Cortex of kidney (tissue), 1 donor: ENCODE measurements around the gene ZNF358.
A peak's percentile ranks its signal among the peaks of the same experiment; 100 is the strongest.

Experiments
- DNase-seq: peaks from one replicate; lab custom pipeline; 2025; lab: John Stamatoyannopoulos, UW

ZNF358 gene

DNA sequence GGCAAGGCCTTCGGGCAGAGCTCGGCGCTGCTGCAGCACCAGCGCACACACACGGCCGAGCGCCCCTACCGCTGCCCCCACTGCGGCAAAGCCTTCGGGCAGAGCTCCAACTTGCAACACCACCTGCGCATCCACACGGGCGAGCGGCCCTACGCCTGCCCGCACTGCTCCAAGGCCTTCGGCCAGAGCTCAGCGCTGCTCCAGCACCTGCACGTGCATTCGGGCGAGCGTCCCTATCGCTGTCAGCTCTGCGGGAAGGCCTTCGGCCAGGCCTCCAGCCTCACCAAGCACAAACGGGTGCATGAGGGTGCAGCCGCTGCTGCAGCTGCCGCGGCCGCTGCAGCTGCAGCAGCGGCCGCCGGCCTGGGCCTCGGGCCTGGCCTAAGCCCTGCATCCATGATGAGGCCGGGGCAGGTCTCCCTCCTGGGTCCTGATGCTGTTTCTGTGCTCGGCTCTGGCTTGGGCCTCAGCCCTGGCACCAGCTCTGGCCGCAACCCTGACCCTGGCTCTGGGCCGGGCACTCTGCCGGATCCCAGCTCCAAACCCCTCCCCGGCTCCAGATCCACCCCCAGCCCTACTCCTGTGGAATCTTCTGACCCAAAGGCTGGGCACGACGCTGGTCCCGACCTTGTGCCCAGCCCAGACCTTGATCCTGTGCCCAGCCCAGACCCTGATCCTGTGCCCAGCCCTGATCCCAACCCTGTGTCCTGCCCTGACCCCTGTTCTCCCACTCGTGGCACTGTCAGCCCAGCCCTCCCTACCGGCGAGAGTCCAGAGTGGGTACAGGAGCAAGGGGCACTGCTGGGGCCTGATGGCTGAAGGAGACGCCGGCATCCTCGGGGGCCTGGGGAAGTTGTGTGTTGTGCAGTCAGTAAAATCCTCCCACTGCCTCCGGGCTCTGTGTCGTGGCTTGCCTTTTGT lies 4.5 kb downstream of the ZNF358 start:
- DNase-seq, result no peak

GRCh38 chr19:7521551-7522071 lies 5.7 kb downstream of the ZNF358 start:
- no peak for DNase-seq

GRCh38 chr19:7522072-7522922 lies 6.4 kb downstream of the ZNF358 start, which contains the start of gene MCOLN1:
TSS of gene MCOLN1 (plus strand) at chr19:7522624. CDS start at chr19:7522751, 127 bp downstream.
- DNase-seq, result peak; percentile 75

- no peak for DNase-seq
Measured at GRCh38 chr19:7522923-7523667, 7.2 kb downstream of the ZNF358 start.

- no peak for DNase-seq
Measured at GRCh38 chr19:7524523-7524922, 8.6 kb downstream of the ZNF358 start.

GRCh38 chr19:7524992-7525739 lies 9.3 kb downstream of the ZNF358 start:
- DNase-seq, result no peak

DNA sequence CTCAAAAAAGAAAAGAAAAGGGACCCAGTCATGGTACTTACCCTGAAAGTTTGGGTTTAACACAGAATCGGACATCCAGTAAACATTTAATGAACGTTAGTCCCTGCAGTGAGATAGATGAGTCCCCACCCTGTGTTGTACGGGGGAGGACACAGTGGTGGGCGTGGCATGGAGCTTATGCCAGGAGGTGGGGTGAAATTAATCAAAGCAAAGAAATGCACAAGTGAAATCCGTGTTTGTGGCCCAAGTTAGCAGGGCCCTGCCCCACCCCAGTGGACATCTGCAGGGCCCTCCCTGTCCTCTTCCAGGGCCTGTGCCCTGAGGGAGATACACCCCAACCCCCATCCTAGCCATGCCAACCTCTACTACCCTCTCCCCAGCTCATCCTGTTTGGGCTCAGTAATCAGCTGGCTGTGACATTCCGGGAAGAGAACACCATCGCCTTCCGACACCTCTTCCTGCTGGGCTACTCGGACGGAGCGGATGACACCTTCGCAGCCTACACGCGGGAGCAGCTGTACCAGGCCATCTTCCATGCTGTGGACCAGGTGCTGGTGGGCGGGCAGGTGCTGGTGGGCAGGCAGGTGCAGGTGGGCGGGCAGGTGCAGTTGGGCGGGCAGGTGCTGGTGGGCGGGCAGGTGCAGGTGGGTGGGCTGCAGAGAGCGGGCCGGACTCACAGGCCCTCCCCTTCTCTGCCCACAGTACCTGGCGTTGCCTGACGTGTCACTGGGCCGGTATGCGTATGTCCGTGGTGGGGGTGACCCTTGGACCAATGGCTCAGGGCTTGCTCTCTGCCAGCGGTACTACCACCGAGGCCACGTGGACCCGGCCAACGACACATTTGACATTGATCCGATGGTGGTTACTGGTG lies 10.4 kb downstream of the ZNF358 start:
- no peak for DNase-seq

GRCh38 chr19:7527516-7528191 lies 11.8 kb downstream of the ZNF358 start:
- DNase-seq, result no peak

GRCh38 chr19:7528192-7528519 lies 12.3 kb downstream of the ZNF358 start:
- DNase-seq, result no peak

GRCh38 chr19:7528522-7529245 lies 12.8 kb downstream of the ZNF358 start:
- DNase-seq, result no peak

DNA sequence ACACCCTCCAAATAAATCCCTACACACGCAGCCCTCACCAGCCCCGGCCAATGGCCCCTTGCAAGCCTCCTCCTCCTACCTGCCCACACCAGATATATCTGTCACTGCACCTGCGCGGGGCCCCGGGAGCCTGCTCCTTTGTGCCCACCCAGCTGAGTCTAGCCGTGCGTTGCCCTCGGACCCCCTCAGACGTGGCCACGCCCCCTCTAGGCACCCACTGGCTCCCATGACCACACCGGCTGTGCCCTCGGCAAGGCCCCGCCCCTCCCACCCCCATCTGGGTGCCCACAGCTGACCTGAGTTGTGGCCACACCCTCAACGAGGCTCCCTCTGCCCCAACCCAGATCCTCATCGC lies 13.3 kb downstream of the ZNF358 start:
- no peak for DNase-seq

DNA sequence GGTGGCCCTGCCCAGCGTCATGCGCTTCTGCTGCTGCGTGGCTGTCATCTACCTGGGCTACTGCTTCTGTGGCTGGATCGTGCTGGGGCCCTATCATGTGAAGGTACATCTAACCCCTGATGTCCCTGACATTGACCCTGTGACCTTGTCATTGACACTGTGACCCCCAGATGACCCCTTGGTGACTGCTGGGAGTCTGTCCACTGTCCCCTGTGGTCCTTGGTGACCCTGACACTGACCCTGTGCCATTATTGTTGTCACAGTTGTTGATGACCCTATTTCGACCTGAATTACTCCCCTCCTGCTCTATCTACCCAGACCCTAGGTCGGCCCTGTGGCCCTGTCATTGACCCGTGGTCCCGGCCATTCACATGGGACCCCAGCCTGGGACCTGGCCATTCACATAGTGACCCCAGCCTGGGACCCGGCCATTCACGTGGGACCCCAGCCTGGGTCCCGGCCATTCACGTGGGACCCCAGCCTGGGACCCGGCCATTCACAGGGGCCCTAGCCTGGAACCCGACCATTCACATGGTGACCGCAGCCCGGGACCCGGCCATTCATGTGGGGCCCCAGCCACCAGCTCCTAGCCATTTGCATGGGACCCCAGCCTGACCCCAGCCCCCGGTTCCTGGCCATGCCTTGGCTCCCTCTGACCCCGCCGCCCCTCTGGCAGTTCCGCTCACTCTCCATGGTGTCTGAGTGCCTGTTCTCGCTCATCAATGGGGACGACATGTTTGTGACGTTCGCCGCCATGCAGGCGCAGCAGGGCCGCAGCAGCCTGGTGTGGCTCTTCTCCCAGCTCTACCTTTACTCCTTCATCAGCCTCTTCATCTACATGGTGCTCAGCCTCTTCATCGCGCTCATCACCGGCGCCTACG lies 13.9 kb downstream of the ZNF358 start:
- no peak for DNase-seq

GRCh38 chr19:7533281-7533885 lies 17.5 kb downstream of the ZNF358 start:
- no peak for DNase-seq

GRCh38 chr19:7533925-7534480 lies 18.1 kb downstream of the ZNF358 start:
- DNase-seq, result no peak

DNA sequence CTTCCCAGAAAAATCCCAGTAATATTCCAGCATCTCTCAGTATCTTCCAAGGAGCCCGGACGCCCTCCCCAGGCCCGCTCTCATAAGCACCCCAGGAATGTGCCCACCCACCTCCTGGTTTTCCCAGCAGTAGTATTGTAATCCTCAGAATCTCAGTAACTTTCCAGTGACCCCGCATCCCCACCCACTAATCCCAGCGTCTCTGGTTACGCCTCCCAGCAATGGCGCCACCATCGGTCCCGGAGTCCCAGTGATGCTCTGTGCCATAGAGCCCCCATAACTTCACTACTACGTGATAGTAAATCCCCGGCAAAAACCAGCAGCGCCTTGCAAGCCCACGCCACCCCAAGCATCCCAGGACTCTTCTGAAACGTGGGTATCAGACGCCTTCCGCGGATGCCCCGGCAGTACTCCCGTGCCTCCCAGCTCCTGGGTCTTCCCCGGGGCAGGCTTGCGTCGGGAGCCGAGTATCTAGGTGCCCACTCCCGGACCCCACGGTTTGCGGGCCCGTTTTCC lies 18.7 kb downstream of the ZNF358 start:
- no peak for DNase-seq

DNA sequence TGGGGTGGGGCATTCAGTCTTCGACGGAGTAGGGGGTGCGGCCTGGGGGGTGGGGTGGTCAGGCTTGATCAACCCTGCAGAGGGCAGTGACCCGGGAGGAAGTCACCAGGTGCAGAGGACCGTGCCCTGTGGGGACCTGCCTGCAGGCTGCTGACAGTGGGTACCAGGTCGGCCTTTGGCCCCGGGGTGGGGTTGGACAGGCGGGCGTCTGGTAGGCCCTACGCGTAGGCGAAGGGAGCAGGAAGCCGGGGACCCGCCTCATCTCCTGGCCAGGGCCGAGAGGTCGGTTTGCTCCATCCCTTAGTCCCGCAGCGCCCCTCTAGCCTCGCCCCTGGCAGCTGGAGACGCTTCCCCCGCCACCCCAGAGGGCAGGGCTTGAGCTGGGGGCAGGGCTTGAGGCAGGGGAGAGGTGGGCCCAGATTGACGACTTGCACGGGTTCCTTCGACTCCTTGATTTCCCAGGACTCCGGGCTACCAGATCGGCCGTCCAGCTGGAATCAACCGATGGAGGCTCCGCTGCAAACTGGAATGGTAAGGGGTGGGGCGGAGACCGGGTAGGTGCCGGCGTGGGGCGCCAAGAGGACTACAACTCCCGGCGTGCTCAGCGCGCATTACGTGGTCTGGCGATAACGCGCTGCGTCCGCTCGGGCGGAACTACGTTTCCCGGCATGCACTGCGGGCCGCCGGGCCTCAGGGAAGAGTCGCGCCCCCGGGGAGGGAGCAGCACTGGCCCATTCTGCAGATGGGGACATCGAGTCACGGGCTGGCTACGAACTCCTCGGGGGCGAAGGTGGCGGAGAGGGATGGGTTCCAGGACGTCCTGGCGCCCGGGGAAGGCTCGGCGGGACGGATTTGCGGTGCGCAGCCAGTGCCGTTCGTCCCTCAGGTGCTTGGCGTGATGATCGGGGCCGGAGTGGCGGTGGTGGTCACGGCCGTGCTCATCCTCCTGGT lies 19.4 kb downstream of the ZNF358 start, which contains the start of gene PNPLA6:
Gene PNPLA6, plus strand, starts transcription at position 671 of the 951 bp plus-strand sequence. Its CDS starts 72 bp downstream, at position 743.
- no peak for DNase-seq
